GM21619 (cell line): ENCODE results near the gene XRCC4.
A peak's percentile ranks its signal among the peaks of the same experiment; 100 is the strongest.

Experiments
- ATAC-seq: cut with Tn5 transposase; IDR thresholded peaks from one replicate; pipeline ENCODE4 v1.9.1; 2021; ENCODE audit not compliant: unreplicated experiment

Gene XRCC4

DNA sequence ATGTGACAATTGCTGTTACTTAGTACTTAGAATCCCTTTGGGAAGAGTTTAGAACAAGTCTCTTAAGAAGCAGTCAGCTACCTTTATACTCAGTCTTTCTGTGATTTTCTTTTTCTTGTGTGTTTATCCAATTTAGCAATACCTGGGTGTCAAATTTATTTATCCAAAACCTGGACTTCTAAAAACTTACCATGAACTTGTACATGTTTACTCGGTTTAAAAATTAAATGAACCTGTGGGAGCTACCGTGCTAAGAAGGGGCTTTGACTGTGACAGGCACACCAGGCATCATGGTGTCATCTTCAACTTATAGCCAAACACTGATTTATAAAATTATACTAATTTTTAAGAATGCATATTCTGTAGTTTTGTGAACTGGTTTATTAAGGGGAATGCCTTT lies 96.5 kb downstream of the XRCC4 start:
- ATAC-seq, result no peak

DNA sequence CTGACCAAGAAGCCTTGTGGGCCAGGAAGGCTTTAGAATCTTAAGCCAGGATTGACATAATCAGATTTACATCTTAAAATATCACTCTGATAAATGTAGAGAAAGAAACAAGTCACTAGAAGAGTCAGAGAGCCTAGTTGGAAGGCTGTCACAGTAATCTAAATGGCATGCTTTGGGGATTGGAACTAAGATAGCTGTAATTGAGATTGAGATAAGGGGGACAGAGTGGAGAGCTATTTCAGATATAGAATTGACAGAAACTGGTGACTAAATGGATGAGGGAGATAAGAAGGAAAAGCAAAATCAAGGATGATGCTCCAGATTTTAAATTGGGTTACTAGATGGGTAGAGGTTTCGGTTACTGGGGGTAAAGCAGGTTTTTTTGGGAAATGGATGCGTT lies 100.5 kb downstream of the XRCC4 start:
- ATAC-seq, result no peak

DNA sequence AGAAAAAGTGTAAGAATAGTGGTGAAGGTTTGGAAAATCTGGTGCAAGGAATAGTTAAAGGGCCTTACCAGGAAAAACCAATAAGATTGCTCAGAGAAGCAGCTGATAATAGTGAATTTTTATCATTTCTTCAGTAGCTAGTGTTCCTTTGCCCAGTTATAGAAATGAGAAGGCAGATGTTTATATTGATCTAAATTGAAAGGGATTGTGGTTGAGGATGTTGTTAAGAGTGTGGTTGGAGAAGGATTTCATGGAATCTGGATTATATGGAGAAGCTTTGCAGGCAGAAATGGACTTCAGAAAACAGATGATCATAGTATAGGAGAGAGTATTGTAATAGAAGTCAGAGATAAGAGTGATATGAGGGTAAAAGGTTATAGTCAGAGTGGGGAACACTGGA lies 102.6 kb downstream of the XRCC4 start:
- ATAC-seq, result no peak

DNA sequence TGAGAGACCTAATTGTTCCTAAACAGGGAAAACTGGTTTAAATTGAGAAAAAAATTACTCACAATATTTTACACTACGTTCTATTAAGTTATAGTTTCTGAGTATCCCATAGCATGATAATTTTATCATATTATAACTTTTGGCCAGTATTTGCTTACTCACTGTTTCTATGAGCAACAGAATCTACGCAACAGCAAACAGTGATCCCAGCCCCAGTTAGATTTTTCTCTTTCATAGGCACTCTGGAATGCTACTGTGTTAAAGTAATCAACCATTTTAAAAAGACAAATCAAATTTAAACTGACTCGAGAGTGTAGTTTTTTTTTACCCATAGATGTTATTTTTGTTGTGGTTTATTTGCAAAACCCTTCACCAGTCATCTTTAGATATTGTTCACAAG lies 107.2 kb downstream of the XRCC4 start:
- no peak for ATAC-seq

DNA sequence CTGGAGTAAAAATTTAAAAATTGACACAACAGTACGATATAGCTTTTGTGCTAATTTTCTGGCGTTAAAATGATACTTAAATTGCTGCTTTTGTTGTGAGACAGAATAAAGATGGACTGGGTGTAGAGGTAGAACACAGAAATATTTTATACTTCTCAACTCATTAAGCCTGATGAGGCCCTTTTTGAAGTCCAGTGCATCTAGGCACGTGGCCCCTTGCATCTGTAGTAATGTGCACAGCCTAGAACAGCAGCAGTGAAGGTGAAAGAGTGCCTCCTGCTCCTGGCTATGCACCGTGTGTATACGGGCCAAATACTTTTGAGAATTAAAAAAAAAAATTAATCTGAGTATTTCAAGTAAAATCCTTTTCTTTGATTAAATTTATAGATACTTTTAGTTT lies 115.6 kb downstream of the XRCC4 start:
- no peak for ATAC-seq

DNA sequence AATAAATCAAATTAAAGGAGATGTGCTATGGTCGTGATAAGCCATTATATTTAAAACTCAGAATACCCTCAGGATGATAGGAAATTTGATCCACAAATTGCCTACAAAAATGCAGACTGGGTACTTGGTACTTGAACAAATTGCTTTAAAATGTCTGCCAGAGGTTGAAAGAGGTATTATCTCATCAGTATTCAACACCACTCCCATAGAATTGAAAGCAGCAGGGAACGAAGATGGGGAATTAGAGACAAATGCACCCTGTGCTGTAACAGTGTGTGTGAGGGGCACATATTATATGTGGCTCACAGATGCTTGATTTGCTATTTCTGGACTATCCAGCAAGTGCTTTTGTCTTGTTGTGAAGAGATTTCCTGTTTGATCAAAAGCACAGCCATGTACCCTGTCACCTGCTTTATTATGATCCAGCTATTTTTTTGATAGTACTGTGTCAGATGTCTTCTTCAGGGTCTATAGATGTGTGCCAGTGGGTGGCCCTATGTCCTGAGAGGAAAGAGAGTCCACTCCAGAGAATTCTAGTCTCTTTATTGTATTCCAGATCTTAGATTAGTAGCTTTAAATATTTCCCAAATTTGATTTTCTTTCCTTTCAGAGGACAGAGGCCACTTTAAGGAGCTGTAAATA lies 120.1 kb downstream of the XRCC4 start:
- ATAC-seq, result no peak

DNA sequence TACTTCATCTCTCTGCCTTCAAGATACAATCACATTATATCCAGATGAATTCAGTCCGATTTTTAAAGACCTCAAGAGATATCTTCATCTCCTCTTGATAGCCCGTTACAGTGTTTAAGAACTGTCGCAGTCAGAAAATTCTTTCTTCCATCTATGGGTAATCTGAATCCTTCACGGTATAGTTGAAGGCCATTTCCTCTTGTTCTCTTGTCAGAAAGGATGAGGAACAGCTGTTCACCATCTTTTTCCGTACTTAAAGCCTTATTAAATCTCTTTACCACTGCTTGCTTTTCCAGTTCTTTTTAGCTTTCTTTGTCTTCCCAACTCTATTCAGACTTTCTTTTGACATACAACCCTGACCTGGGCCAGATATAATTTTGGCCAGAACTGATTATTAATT lies 121.8 kb downstream of the XRCC4 start:
- ATAC-seq, result no peak

DNA sequence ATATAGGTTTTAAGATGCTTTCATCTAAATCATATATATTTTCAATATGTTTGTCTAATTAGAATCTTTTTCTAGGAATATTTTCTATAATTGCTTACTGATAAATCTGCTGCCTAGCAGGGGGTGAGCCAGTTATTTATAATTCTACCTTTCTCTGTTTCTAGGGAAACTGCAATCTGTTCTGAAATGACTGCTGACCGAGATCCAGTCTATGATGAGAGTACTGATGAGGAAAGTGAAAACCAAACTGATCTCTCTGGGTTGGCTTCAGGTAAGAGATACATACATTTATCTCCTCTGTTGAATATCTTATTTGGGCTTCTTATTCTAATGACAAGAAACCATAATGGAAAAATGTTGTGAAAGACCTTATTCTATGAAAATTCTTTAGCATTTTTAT lies 127.3 kb downstream of the XRCC4 start:
- peak; percentile 47 for ATAC-seq

DNA sequence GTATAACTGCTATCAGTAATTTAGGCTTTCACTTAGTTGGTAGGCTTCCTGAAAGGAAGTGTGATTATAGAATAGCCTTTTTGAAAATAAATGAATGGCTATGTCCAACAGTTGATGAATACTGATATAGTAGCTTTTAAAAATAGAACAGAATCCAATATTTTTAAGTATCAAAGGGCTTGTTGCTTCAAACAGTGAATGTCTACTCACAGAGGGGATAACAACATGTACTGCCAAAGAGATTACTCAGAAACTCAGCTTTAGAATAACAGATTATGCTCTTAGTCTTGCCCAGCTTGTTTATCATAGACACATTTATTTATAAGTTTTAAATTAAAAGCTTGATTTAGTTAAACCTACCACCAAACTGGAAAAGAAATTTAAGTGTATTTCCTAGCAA lies 132.6 kb downstream of the XRCC4 start:
- no peak for ATAC-seq

DNA sequence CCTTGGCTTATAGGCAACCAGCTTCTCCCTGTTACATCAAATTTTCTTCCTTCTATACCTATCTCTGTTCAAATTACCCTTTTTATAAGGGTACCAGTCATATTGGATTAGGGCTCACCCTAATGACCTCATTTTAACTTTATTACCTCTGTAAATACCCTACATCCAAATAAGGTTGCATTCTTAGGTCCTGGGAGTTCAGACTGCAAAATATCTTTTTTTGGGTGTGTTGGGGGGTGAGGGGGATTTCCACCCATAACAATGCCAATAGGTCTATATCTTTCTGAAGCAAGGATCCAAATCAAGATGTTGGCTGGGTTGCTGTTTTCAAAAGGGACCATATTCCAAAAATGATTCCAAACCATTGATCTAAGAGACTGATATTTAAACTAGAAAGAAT lies 141.7 kb downstream of the XRCC4 start:
- ATAC-seq, result no peak

DNA sequence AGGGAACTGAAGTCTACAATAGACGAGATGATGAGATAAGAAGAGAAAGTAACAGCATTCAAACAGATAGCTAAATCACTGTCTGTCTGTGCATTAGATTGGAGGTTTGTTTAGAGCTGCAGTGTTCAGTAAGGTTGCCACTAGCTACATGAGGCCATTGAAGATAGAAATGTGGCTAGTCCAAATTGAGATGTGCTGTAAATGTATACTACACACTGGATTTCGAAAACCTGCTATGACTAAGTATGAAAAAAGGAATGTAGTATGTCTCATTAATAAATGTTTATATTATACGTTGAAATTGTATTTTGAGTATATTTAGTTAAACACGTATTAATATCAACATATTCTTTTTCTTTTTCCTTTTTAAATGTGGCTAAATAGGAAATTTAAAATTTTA lies 142.1 kb downstream of the XRCC4 start:
- no peak for ATAC-seq

DNA sequence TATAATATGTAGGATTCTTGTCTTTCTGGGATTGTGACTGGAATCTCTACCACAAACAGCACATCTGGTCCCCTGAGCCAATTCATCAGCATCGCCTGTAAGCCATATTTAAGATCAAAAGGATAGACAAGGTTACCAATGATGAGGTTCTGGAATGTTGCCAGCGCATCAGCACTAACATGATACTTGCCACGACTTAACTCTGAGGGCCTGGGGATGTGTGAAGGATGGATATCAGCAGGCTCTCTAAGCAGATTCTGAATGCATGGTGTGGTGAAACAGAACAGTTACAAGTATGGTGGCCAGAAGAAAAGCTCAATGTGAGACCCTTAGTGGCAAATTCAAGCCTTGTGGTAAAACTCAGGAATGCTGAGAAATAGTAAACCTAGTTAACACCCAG lies 143.0 kb downstream of the XRCC4 start:
- ATAC-seq, result no peak

DNA sequence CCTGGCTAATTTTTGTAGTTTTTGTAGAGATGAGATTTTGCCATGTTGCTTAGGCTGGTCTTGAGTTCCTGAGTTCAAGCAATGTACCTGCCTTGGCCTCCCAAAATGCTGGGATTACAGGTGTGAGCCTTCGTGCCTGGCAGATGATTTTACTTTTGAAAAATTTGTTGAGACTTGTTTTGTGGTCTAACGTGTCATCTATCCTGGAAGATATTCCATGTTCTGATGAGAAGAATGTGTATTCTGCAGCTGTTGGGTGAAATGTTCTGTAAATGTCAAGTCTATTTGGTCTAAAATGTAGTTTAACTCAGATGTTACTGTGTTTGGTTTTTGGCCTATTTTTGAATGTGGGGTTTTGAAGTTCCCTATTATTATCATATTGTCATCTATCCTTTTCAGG lies 145.6 kb downstream of the XRCC4 start:
- ATAC-seq, result no peak

DNA sequence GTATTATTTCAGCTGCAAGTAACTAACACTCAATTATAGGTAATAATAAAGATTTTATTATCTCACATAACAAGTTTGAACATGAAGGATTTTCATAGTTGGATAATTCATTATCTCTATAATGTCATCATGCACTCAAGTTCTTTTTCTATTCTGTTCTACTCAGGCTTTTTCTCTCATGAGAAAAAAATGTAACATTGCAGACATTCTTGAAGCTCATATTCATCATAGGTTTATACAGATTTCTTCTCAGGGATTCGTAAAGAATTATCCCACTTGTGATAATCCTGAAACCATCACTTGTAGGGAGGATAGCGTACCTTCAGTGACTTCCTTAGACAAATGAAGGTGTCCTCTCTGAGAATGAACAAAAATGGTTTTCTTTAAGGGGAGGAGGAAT lies 150.3 kb downstream of the XRCC4 start:
- ATAC-seq, result no peak

DNA sequence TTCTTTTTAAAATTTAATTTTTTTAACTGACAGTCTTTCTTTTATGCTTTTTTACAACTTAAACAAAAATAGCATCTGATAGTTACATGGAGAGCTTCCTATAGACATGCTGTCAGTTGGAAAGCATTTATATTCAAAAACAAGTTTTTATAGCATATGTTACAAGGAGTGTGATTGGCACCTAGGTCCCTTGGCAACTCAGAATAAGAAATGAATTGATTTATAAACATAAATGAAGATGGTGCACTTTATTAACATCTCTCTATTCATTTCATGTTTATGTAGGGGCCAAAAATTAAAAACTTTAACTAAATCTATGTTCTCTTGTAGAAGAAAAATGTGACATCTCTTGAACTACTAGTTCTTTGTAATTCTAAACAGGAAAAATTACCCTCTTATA lies 153.2 kb downstream of the XRCC4 start:
- ATAC-seq, result no peak

DNA sequence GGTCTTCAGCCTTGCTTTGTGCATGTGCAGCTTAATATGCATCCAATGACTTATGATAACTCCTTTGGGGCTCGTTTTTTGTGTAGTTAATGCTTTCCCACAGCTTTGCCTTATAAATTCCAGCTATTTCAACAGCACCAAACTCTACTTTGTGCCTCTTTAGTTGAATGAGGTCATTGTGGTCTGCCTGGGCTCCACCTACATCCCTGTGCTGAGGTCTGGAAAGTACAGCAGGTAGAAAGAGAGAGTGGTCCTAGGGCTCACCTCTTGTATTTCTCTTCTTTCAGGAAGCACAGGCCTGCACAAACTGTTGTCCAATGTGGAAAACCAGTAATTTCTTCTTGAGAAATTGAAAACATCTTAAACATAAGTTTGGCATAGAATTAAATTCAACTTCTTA lies 167.2 kb downstream of the XRCC4 start:
- no peak for ATAC-seq

DNA sequence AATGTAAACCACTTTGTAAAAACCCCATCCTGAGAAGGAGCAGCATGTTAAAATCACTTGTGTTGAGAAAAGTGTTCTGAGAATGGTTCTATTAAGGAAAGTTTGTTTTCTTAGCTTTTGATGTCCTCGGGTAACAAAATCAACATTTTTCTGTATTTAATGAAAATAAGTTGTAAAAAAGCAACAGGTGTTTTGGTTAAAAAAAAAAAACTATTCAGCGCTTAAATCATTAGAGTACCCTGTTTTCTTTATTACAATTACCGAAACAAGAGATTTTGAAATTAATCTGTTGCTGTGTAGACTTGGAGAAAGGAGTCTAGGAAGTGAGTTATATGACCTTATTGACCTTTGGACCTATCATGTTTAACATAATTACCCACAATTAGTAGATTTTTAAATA lies 167.7 kb downstream of the XRCC4 start:
- ATAC-seq, result no peak

DNA sequence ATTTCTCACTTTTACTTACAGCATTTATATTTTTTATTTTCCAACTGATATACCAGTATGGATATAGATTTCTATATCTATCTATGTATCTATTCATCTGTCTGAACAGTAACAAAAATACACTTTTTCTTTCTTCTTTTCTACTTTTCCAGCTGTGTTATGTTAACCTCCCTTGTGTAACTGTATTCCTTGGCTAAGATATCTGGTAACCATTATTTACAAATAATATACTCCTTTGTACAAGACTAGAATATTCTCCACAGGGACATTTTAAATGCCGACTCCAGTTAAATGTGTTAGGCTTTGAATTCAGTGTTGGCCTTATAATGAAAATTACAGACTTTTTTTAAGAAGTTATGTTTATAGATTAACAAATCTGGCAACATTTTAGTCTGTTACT lies 168.7 kb downstream of the XRCC4 start:
- no peak for ATAC-seq

DNA sequence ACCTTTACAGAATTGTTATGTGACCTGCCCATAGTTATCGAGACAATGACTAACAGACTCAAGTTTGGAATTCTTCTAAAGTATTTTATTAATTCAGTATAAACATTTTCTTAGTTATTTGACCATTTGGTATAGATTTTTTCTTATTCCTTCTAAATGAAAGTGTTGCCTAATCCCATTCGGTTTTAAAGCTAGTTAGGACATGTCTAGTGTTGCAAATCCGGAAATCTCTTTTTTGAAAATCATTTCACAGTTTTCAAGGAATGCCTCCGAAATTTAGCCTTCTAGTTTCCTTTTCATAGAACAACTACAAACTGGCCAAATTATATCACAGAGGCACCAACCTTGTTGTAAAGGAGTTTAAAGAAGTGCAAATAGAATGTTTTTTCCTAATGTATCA lies 171.8 kb downstream of the XRCC4 start:
- ATAC-seq, result no peak

DNA sequence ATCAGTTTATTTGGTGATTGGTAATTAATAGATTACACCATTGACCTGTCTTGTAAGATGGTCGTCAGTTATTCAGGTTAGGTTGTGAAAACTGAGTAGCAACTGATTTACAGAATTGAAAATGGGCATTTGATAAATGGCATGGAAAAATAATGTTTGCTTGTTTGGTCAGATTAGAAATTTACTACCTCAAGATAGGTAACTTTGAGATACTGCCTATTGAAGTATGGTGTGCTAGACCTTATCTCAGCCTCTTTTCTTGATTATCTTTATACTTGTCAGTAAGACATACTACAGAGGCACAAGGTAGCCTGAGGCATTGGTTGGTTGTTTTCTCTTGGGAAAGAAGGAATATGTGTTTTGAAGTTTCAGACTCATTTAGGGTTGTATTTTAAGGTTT lies 174.5 kb downstream of the XRCC4 start:
- no peak for ATAC-seq

DNA sequence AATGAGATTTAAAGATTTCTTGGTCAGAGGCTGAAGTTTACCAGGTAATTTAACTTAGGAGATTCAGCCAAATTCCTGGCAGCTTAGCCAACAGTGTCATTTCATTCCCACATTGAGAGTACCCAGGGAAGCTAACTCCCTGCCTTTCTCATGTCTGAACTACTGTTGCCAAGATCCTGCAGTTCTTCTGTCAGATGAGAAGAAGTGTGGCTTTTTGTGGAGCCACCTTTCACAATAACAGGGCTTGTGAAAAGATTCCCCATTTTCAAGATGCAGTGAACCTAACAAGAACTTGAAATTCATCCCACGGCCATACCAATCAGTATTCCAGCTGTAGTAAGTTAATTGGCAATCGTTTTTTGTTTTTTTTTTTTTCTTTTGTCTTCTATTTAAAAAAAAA lies 176.4 kb downstream of the XRCC4 start:
- no peak for ATAC-seq

DNA sequence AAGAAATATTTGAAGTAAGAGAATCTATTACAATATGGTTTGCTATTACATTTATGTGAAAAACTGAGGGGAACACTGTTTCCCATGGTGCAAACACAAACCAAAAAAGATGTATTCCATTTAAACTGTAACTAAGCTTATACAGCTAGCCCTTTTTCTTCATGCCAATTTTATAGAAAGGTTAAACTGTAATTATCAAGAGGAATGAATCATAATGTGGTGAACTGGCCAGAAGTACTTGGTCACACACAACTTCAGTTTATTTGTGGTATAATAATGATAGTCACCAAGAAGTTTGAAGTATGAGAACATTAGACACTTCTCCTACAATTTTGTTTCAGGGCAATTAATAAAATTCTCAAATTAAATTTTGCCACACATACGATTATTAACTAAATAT lies 177.9 kb downstream of the XRCC4 start:
- no peak for ATAC-seq

DNA sequence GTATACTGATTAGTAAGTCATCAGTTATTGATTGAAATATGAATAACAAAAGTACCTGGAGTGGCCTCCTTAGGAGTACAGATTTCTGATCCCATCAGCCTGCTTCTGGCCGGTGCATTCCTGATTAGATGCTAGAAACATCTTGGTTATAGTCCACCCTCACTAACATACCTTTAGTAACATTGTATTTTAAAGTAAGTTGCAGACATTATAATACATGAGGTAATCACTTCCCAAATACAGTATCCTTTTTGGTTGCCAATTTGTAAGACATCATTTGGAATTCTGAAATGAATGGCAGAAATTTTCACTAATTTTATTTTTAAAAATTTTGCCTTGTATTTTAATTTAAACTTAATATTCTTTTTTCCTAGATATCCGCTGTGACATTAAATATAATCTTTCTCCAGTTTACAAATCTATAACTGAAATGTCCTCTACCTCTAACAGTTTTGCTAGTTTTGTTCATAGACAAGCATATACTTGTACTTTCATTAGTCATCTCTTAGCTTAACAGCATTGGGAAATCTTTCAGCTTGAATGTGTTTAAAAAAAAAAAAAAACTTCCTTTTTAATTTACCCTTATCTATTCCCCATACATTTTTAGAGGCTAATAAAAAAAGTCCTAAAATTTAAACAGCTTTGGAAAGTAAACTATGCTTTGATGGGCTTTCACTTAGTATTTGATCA lies 178.9 kb downstream of the XRCC4 start:
- ATAC-seq, result no peak
